Retina (tissue), 1 donor: ENCODE results near the gene JPH4.

ENCODE experiments used
- DNase-seq: peaks from one replicate; pipeline ENCODE4 v3.0.0-alpha.2; 2016

The JPH4 gene

DNA sequence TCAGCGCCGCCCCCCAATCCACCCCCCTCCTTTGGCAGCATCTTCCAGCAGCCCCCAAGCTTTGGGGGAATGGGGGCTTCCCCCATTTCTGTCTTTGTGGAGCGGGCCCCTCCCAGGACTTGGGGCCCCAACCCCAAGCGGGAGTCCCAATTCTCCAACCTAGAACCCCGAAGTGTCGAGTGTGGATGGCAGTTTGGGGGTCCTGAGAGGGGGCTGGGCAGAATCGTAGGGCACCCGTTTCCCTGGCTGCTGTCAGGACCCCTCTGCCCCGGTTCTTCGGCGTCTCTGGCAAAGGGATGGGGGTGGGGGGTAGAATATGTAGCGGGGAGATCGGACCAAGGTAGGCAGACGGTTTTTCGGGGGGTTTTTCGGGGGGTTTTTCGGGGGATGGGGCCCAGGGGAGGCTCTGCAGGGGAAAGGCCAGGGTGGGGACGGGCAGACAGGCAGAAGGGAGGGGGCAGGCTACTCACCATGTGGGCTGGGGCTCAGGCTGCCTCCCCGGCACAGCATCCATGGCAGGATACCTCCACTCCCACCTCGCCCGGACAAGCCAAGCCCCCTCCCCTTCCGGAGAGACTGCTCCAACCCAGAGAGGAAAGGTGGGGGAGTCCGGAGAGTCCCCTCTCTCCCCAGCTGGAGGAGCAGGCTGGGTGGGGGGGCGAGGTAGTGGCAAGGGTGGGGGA lies 739 bp downstream of the JPH4 start:
- no peak for DNase-seq

GRCh38 chr14:23577004-23577681 lies 1.4 kb downstream of the JPH4 start:
- DNase-seq: peak; percentile 73

DNA sequence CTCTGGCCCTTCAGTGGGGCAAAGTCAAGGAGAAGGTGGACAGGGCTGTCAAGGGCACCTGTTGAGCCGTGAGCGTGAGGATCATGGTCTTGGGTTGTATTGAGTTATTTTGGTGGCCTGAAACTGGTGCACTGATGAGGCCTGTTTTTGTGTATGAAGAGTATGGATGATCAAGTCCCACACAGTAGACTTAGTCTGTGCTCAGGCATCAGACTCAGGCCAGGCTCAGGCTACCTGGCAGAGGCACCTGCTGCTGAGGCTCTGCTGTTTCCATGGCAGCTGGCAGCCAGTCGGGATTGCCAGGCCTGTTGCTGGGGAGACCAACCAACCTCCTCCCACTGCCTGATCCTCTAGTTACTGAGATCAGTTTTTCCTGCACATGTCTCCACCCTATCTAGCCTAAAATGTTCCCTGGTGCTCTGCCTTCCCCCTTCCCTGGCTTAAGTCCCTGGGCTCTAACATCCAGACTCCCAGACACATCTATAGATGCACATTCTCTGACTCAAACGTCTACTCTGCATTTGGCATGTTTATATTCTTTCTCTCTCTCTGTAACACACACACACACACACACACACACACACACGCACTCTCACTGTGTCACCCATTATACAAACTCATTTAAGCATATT lies 5.1 kb downstream of the JPH4 start:
- no peak for DNase-seq

- DNase-seq: no peak
Observed at GRCh38 chr14:23572836-23573235, 5.8 kb downstream of the JPH4 start.

DNA sequence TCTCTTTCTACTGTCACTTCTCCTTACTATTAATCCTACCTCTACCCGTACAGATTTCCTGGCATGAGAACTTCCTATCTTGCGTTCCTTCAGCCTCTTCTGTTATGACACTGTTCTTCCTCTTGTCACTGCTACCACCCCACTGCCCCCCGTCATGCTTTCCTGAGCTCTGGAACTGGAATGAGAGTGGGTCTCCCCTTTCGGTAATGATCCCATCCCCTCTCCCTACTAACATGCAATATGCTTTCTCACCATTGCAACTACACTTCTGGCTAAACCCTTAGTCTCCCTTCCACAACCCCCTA lies 6.1 kb downstream of the JPH4 start:
- no peak for DNase-seq

DNA sequence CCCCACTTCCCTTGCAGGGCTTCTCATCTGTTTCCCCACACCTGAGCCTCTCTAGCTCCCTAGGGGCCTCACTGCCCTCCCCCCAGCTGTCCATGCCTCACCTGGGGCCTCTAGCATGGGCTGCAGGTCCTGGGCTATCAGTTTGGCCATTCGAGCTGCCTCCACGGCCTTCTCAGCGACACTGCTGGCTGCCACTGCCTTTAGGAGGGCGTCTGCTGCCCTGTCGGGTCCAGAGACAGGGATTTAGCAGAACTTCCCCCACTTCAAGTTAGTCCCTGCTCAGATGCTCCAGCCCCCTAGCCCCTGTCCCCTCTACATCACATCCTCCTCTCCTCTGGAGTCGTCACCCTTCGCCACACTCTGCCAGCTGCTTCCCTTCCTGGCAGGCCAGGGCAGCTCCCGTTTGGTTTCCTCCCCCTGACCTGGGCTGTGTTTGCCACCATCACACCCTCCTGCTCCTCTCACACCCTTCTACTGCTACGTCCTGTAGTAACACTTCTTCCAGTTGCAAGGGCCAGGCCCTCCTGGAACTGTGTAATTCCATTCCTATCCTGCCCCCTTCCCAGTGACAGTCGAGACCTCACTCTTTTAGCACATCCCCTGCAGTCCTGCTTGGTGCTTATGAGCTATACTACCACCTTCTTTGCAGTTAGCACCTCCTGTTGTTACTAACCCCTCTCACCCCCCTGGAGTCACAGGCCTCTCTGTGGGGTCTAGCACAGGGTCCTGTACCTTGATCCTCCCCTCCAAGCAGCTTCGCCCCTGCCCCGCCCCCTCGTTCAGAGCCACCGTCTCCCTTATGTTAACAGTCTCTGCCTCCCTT lies 6.7 kb downstream of the JPH4 start:
- no peak for DNase-seq

GRCh38 chr14:23570806-23571483 lies 7.6 kb downstream of the JPH4 start:
- DNase-seq: no peak

- no peak for DNase-seq
Observed at GRCh38 chr14:23569443-23570151, 9.0 kb downstream of the JPH4 start.

GRCh38 chr14:23568600-23569331 lies 9.8 kb downstream of the JPH4 start:
- DNase-seq: peak; percentile 48

- DNase-seq: no peak
Observed at GRCh38 chr14:23568021-23568599, 10.5 kb downstream of the JPH4 start.

- peak; percentile 86 for DNase-seq
Observed at GRCh38 chr14:23567186-23568020, 11.2 kb downstream of the JPH4 start, which contains the start of gene AP1G2. TSS of gene AP1G2 (minus strand) at chr14:23567791. CDS start at chr14:23567314, 477 bp downstream.

GRCh38 chr14:23566778-23567185 lies 11.8 kb downstream of the JPH4 start:
- no peak for DNase-seq

- no peak for DNase-seq
Observed at GRCh38 chr14:23566112-23566777, 12.3 kb downstream of the JPH4 start.

- DNase-seq: no peak
Observed at GRCh38 chr14:23565626-23566025, 13.0 kb downstream of the JPH4 start.

DNA sequence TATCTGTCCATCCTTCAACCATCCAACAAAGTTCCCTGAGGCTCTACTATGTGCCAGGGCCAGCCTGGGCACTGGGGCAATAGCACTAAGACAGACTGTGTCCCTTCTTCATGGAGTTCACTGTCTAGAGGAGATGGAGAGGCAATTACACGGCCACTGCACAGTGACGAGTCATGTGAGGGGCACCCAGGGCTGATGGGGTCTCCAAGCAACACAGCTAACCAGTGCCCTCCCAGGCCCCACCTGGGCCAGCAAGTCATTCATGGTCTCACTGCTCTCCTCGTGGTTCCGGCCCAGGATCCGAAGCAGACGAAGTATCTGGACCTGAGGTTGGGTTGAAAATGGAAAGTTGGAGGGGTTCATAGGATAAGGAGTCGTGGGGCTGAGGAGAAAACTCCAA lies 13.7 kb downstream of the JPH4 start:
- DNase-seq: no peak

DNA sequence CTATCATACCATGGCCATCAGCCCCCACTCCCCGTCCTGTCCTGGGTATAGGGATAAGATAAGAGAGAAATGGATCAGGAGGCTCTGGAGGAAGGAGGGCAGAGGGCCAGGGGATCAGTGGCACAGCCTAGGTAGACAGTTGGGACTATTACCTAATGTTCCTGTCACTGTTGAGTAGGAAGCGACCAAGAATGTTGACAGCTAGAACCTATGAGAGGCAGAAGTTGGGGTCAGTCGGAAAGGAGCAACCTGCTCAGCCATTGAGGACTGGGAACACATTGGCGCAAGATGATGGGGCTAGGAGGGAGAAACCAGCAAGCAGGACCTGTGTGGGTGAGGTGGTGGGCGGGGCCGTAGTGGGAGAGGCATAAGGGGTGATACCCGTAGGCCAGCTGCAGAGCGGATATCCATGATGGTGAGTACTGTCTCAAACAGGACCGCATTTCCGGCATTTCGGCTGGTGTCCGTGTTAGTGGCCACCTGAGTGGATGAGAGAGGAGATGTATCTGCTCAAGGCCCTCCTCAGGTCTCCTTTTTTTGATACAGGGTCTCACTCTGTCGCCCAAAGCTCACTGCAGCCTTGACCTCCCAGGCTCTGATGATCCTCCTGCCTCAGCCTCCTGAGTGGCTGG lies 14.3 kb downstream of the JPH4 start:
- no peak for DNase-seq

DNA sequence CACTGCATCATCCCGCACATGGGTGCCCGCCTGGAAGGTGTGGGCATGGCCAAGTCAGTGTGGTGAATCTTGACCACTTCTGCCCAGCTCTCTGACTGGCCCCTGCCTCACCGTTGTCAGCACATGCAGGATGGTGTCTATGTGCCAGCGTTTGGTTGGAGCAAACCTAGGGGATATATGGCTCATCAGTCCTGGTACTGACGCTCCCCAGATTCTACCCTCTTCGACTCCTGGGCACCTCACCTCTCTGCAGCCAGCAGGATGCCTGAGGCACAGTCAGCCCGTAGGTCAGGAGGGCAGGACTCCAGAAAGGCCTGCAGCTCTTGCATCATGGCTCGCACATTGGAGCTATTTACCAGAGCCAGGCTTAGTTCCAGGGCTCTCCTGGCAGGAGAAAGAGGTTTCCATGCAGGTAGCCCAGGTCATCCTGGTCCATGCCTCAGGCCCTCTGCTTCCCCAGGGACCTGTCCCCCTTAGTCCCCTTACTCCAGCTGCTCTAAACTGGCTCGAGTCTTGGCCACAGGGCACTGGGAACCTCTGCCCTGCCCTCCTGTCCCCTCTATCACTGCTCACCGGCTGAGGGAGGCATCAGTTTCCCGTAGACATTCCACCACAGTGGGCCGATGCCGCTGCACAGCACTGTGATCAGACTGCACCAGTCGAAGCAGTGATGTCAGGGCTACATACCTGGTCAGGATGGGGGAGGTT lies 15.0 kb downstream of the JPH4 start:
- no peak for DNase-seq

DNA sequence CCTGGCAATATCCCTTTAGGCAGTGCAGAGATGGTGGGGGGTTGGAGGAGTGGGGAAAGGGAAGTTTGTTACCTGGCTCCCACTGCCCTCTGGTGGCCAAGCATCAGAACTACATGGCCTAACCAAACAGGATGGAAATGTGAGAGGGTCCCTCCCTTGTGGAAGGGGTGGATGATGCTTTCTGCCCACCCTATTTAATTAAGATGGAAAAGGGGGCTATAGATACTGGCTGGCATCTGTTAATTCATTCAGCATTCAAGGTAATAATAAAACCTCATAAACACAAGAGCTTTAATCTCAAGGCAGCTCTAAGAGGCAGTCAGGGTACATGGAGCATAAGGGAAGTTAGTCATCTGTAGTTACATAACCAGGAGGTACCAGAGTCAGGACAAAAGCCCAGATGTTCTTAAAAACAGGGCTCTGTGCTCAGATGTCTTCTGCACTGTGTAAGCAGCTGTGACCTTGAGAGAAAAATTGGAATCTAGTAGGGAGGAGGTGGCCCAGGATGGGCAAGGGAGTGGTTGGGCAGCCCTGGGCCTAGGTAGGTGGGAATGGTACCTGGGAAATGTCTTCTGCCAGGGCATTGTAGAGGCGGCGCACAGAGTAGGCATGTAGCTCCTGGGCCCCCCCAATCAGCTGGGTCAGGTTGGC lies 15.6 kb downstream of the JPH4 start:
- DNase-seq: peak; percentile 80
